GM18505 (cell line): ENCODE data around the gene CCNT1.
"Not testable (repeated sequence)": the region's sequence is repeated elsewhere in the genome, so short reads cannot be mapped to it uniquely, and the experiment has no call there.

Experiments
- ATAC-seq: cut with Tn5 transposase; IDR thresholded peaks from one replicate; pipeline ENCODE4 v1.9.1; 2021; ENCODE audit not compliant: unreplicated experiment
- POLR2A ChIP-seq: IDR thresholded peaks from 4 replicates; pipeline ENCODE4 v1.6.1; 2011; ENCODE audit warnings: borderline replicate concordance; ENCODE audit not compliant: insufficient read depth, insufficient read length; ENCODE audit errors: extremely low read depth

Gene CCNT1

GRCh38 chr12:48717252-48717695, 767 bp upstream of the CCNT1 start:
- no peak for TF ChIP-seq POLR2A
- no peak for ATAC-seq

GRCh38 chr12:48716168-48716492, 377 bp downstream of the CCNT1 start:
- ATAC-seq, result no peak
- no peak for TF ChIP-seq POLR2A

GRCh38 chr12:48712209-48712608, 4.3 kb downstream of the CCNT1 start:
- no peak for ATAC-seq

GRCh38 chr12:48698822-48699221, 17.7 kb downstream of the CCNT1 start:
- ATAC-seq, result not testable (repeated sequence)

More at GRCh38 chr12:48712209-48712608, 4.3 kb downstream of the CCNT1 start:
- no peak for TF ChIP-seq POLR2A

GRCh38 chr12:48696626-48697025, 19.9 kb downstream of the CCNT1 start:
- TF ChIP-seq POLR2A, result no peak
- ATAC-seq, result no peak

- ATAC-seq, result no peak
- TF ChIP-seq POLR2A, result no peak
Observed at GRCh38 chr12:48695859-48696258, 20.6 kb downstream of the CCNT1 start.

GRCh38 chr12:48694038-48694437, 22.5 kb downstream of the CCNT1 start:
- no peak for ATAC-seq
- no peak for TF ChIP-seq POLR2A

GRCh38 chr12:48693572-48693971, 22.9 kb downstream of the CCNT1 start:
- no peak for ATAC-seq

GRCh38 chr12:48691826-48692487, 24.6 kb downstream of the CCNT1 start:
- TF ChIP-seq POLR2A, result no peak
- ATAC-seq, result no peak

More at GRCh38 chr12:48693572-48693971, 22.9 kb downstream of the CCNT1 start:
- TF ChIP-seq POLR2A, result no peak

- no peak for TF ChIP-seq POLR2A
- ATAC-seq, result no peak
Observed at GRCh38 chr12:48690990-48691389, 25.5 kb downstream of the CCNT1 start.

- ATAC-seq, result no peak
- TF ChIP-seq POLR2A, result no peak
Observed at GRCh38 chr12:48690436-48690835, 26.1 kb downstream of the CCNT1 start.

- TF ChIP-seq POLR2A, result no peak
- no peak for ATAC-seq
Observed at GRCh38 chr12:48688836-48689235, 27.7 kb downstream of the CCNT1 start.

GRCh38 chr12:48687592-48687991, 28.9 kb downstream of the CCNT1 start:
- no peak for ATAC-seq
- TF ChIP-seq POLR2A, result no peak

GRCh38 chr12:48686615-48687334, 29.7 kb downstream of the CCNT1 start:
- no peak for ATAC-seq
- TF ChIP-seq POLR2A, result no peak

GRCh38 chr12:48686037-48686595, 30.4 kb downstream of the CCNT1 start:
- ATAC-seq, result no peak
- TF ChIP-seq POLR2A, result no peak

- ATAC-seq, result no peak
- no peak for TF ChIP-seq POLR2A
Observed at GRCh38 chr12:48683534-48683933, 33.0 kb downstream of the CCNT1 start.
